ENCODE measurements around the gene HUNK.

HUNK gene

GRCh38 chr21:31959881-31960280 is 87.1 kb downstream of the HUNK start:
- DNase-seq (ENCODE audit: low read depth) = no peak

GRCh38 chr21:31961027-31961426 is 88.2 kb downstream of the HUNK start:
- DNase-seq (ENCODE audit: low read depth) = no peak

- no peak for DNase-seq (ENCODE audit: low read depth)
These were observed 88.9 kb downstream of the HUNK start for GRCh38 chr21:31961704-31962103.

GRCh38 chr21:31964692-31965091 is 91.9 kb downstream of the HUNK start:
- DNase-seq (ENCODE audit: low read depth) = no peak

- DNase-seq (ENCODE audit: low read depth) = no peak
These were observed 94.5 kb downstream of the HUNK start for GRCh38 chr21:31967334-31967733.

GRCh38 chr21:31972622-31973021 is 99.8 kb downstream of the HUNK start:
- DNase-seq (ENCODE audit: low read depth) = no peak

GRCh38 chr21:31973402-31973944 is 100.7 kb downstream of the HUNK start:
- DNase-seq (ENCODE audit: low read depth) = no peak

GRCh38 chr21:31974454-31974985 is 101.7 kb downstream of the HUNK start:
- no peak for DNase-seq (ENCODE audit: low read depth)

GRCh38 chr21:31975491-31975890 is 102.7 kb downstream of the HUNK start:
- DNase-seq (ENCODE audit: low read depth) = no peak

GRCh38 chr21:31977816-31978215 is 105.0 kb downstream of the HUNK start:
- no peak for DNase-seq (ENCODE audit: low read depth)

- no peak for DNase-seq (ENCODE audit: low read depth)
These were observed 110.3 kb downstream of the HUNK start for GRCh38 chr21:31983120-31983519.

- no peak for DNase-seq (ENCODE audit: low read depth)
These were observed 110.7 kb downstream of the HUNK start for GRCh38 chr21:31983554-31983953.

- DNase-seq (ENCODE audit: low read depth) = no peak
These were observed 112.6 kb downstream of the HUNK start for GRCh38 chr21:31985398-31985797.

GRCh38 chr21:31986035-31986856 is 113.4 kb downstream of the HUNK start:
- no peak for DNase-seq (ENCODE audit: low read depth)

- no peak for DNase-seq (ENCODE audit: low read depth)
These were observed 114.9 kb downstream of the HUNK start for GRCh38 chr21:31987696-31988095.

GRCh38 chr21:31988492-31989290 is 115.9 kb downstream of the HUNK start:
- no peak for DNase-seq (ENCODE audit: low read depth)

- DNase-seq (ENCODE audit: low read depth) = no peak
These were observed 118.8 kb downstream of the HUNK start for GRCh38 chr21:31991356-31992331.

- DNase-seq (ENCODE audit: low read depth) = no peak
These were observed 119.6 kb downstream of the HUNK start for GRCh38 chr21:31992391-31992790.

- DNase-seq (ENCODE audit: low read depth) = no peak
These were observed 121.3 kb downstream of the HUNK start for GRCh38 chr21:31993826-31994825.

- DNase-seq (ENCODE audit: low read depth) = no peak
These were observed 124.4 kb downstream of the HUNK start for GRCh38 chr21:31997191-31997590.

All from T follicular helper cell (primary cell).